HepG2 (cell line): ENCODE measurements around the gene GALNT9. TPM values are rescaled to one million over a fixed set of nuclear protein-coding genes. Genes with fewer than 3 reads are reported as not detected.

Experiments used
- ATAC-seq: fragments of 200-7000 bp; cut with Tn5 transposase; 3 replicates; pipeline ENCODE4 v1.9.1; 2020; ENCODE audit warnings: mild to moderate bottlenecking, moderate library complexity
- BruUV-seq: library from RNA; stranded (reverse); fragments of 400-500 nt; replicated peaks from 2 replicates; lab custom pipeline; 2021; lab: Mats Ljungman, UMichigan
- CTCF ChIA-PET: fragments of 300-600 bp; formaldehyde crosslinking; extraction: SDS; loops from one replicate; lab custom pipeline; 2021; ENCODE audit warnings: low total read pairs, inconsistent platforms, low intra/inter-chr PET ratio; lab: Yijun Ruan, JAX
- POLR2A ChIA-PET: fragments of 350-600 bp; sonication (Branson Sonifier 250); formaldehyde crosslinking; loops from one replicate; lab custom pipeline; 2020; ENCODE audit warnings: antibody characterized with exemption, inconsistent platforms; lab: Yijun Ruan, JAX
- DNase-seq: peaks from one replicate; pipeline ENCODE4 v3.0.0-alpha.2; 2015; ENCODE audit warnings: low spot score
- FAIRE-seq: peaks from 3 replicates; lab custom pipeline; 2011; peaks lifted over from hg19 to GRCh38; lab: Jason Lieb, UNC
- H2AFZ ChIP-seq: one replicate; pipeline ENCODE4 v1.6.1; 2011; ENCODE audit warnings: low read length, inconsistent platforms
- H3K27ac ChIP-seq: fragments of 300-600 bp; 3 replicates; pipeline ENCODE4 v1.8.0; 2011; ENCODE audit warnings: mixed run types, mild to moderate bottlenecking, mixed read lengths, low read length, inconsistent platforms; ENCODE audit not compliant: insufficient read depth; ENCODE audit errors: extremely low read length
- H3K27me3 ChIP-seq, 2 experiments: fragments of 200-600 bp in 1 of 2; 2 replicates in 1 of 2; 3 replicates in 1 of 2; pipeline versions ENCODE4 v1.6.0 to v1.8.0; 2011; ENCODE audit warnings: low read length in 2 of 2, mild to moderate bottlenecking in 2 of 2, moderate library complexity in 2 of 2, inconsistent platforms in 1 of 2; ENCODE audit not compliant: insufficient read depth in 2 of 2, control insufficient read depth in 1 of 2
- H3K36me3 ChIP-seq, 2 experiments: fragments of 200-600 bp in 1 of 2; replicated peaks in 1 of 2; 2 replicates in 1 of 2; 3 replicates in 1 of 2; pipeline versions ENCODE4 v1.5.1 to v1.8.0; 2011; ENCODE audit warnings: low read length in 2 of 2, inconsistent platforms in 1 of 2; ENCODE audit not compliant: insufficient read depth in 2 of 2, control insufficient read depth in 1 of 2
- H3K4me1 ChIP-seq: 2 replicates; pipeline ENCODE4 v1.5.1; 2012; ENCODE audit warnings: low read length, inconsistent platforms; ENCODE audit not compliant: insufficient read depth
- H3K4me2 ChIP-seq: 2 replicates; pipeline ENCODE4 v1.6.0; 2011; ENCODE audit warnings: low read depth, low read length, inconsistent platforms
- H3K4me3 ChIP-seq, 3 experiments: fragments of 200-600 bp in 1 of 3; sonication (generic), shearing (Covaris generic) in 1 of 3; replicated peaks in 1 of 3; 2 replicates each; pipeline ENCODE4 v1.5.1; 2011 to 2016; ENCODE audit warnings: low read length in 3 of 3, inconsistent platforms in 2 of 3, low read depth in 2 of 3, mild to moderate bottlenecking in 2 of 3, control low read depth in 1 of 3, mixed read lengths in 1 of 3; ENCODE audit not compliant: insufficient read depth in 1 of 3
- H3K79me2 ChIP-seq: one replicate; pipeline ENCODE4 v1.6.1; 2011; ENCODE audit warnings: low read length, inconsistent platforms; ENCODE audit not compliant: insufficient read depth
- H3K9ac ChIP-seq: 2 replicates; pipeline ENCODE4 v1.6.0; 2011; ENCODE audit warnings: mild to moderate bottlenecking, low read depth, low read length, inconsistent platforms; ENCODE audit not compliant: insufficient read depth
- H3K9me3 ChIP-seq: 2 replicates; pipeline ENCODE4 v1.5.1; 2012; ENCODE audit warnings: mild to moderate bottlenecking, low read length
- H4K20me1 ChIP-seq: 2 replicates; pipeline ENCODE4 v1.6.0; 2011; ENCODE audit warnings: inconsistent platforms, mild to moderate bottlenecking, low read length, moderate library complexity; ENCODE audit not compliant: insufficient read depth
- ZFYVE20 ChIP-seq: sonication (generic); formaldehyde crosslinking; IDR thresholded peaks from 2 replicates; pipeline ENCODE4 v1.8.0; 2023; ENCODE audit warnings: low read depth, mild to moderate bottlenecking, moderate library complexity, missing genetic modification reagents, borderline replicate concordance
- ZNF124 ChIP-seq: sonication (generic); formaldehyde crosslinking; IDR thresholded peaks from 2 replicates; pipeline ENCODE4 v1.4.0; 2020; ENCODE audit warnings: missing genetic modification reagents
- ZNF646 ChIP-seq: sonication (generic); formaldehyde crosslinking; IDR thresholded peaks from 2 replicates; pipeline ENCODE4 v1.9.0; 2021; ENCODE audit warnings: mild to moderate bottlenecking, missing genetic modification reagents
- WGBS: methylation state at CpG from one replicate; pipeline ENCODE4 v1.1.6; 2017; ENCODE audit warnings: low lambda C conversion rate; 5-methylcytosine and 5-hydroxymethylcytosine counted together
- in situ Hi-C: cut with HindIII; loops from 2 replicates; pipeline ENCODE4 v1.10.0; 2017; ENCODE audit warnings: low pct_unique_long_range_greater_than_20kb; ENCODE audit not compliant: extremely low pct_ligation_motif_present
- intact Hi-C: fragments of 100-400 bp; cut with micrococcal nuclease; formaldehyde crosslinking; loops from one replicate; pipeline ENCODE4 v1.10.0; 2022; ENCODE audit not compliant: unreplicated experiment
- polyA plus RNA-seq, 8 experiments: library from polyadenylated mRNA; depleted of rRNA in 3 of 8; stranded (reverse) in 7 of 8; unstranded in 1 of 8; fragments of >200 nt; fragmentation: Illumina TruSeq in 4 of 8; extraction: Trizol in 4 of 8; gene quantifications; 2 replicates each; pipeline versions ENCODE4 v1.2.1 to v1.2.3, GENCODE V29; 2011 to 2016; ENCODE audit warnings: low read depth in 4 of 8, missing spikeins in 1 of 8, mixed read lengths in 1 of 8; ENCODE audit not compliant: insufficient read depth in 1 of 8
- total RNA-seq, 5 experiments: library from RNA; depleted of rRNA; stranded (reverse); fragments of >200 nt; fragmentation: Illumina TruSeq; extraction: Trizol; gene quantifications; 2 replicates each; pipeline ENCODE4 v1.2.3, GENCODE V29; 2016; ENCODE audit warnings: low read depth in 1 of 5

The GALNT9 gene
- total and polyA plus RNA-seq, 2 of the 13 experiments (the other 11 are each of a cell fraction or from before 2014, with no cell fraction given) = 0.04 TPM; not detected in 1

- FAIRE-seq = peak; percentile 81
- WGBS = 87% methylated on average over 8 of the region's 8 CpGs
- intact Hi-C loops = no loop called here
These were observed 172.6 kb downstream of the GALNT9 start for GRCh38 chr12:132156573-132157325.

More at GRCh38 chr12:132156573-132157325, 172.6 kb downstream of the GALNT9 start:
- no peak overlapping the region for H3K4me2 ChIP-seq
- H3K79me2 ChIP-seq = no peaks in the 10 kb centered on the region
- 0 out of 5 replicates have a peak, but pooled peaks cover under 1 to 2% of the 10 kb centered on the region in 2 experiments for H3K27me3 ChIP-seq
- H4K20me1 ChIP-seq = peaks cover 3% of the 10 kb centered on the region; the same call in 1 of the 2 replicates
- H3K9me3 ChIP-seq = no peaks in the 10 kb centered on the region
- TF ChIP-seq ZNF646 (CRISPR knock-in tag) = peak; percentile 82
- TF ChIP-seq ZNF124 (CRISPR knock-in tag) = no peak
- 0 out of 2 replicates have a peak, but pooled peaks have one; percentile 27 for TF ChIP-seq ZFYVE20 (CRISPR knock-in tag)
- TF ChIP-seq, all 625 proteins: peak for 2
- no peak for ATAC-seq
- POLR2A ChIA-PET = no interaction called here
- CTCF ChIA-PET = no interaction called here
- Histone ChIP-seq H3K36me3 (peaks cover 0 to 2% of the 10 kb centered on the region in 2 experiments; a peak in 2 of 5 replicates), H3K27ac (no peak overlapping the region), H3K4me3 (no peak overlapping the region), H3K9ac (no peak overlapping the region), H3K4me1 (peaks cover 14% of the 10 kb centered on the region), H2AFZ (no peak overlapping the region)
- no peak for DNase-seq
- in situ Hi-C loops = no loop called here
- no TSS peak for BruUV-seq
